Left ventricle myocardium inferior (tissue), 1 donor: ENCODE data around the gene KCNG2. TPM values are rescaled to one million over a fixed set of nuclear protein-coding genes. Genes with fewer than 3 reads are reported as not detected.

Experiments used
- DNase-seq: peaks from one replicate; pipeline ENCODE4 v3.0.0-alpha.2; 2020
- H3K27ac ChIP-seq: fragments of 200-600 bp; replicated peaks from 2 replicates; pipeline ENCODE4 v1.8.0; 2021
- H3K27me3 ChIP-seq: fragments of 200-600 bp; 2 replicates; pipeline ENCODE4 v1.8.0; 2021; ENCODE audit warnings: low read depth
- H3K36me3 ChIP-seq: fragments of 200-600 bp; 2 replicates; pipeline ENCODE4 v1.8.0; 2021
- H3K4me1 ChIP-seq: fragments of 200-600 bp; 2 replicates; pipeline ENCODE4 v1.8.0; 2021
- H3K4me3 ChIP-seq: fragments of 200-600 bp; 2 replicates; pipeline ENCODE4 v1.8.0; 2021; ENCODE audit warnings: mild to moderate bottlenecking, moderate library complexity
- H3K9me3 ChIP-seq: fragments of 200-600 bp; replicated peaks from 2 replicates; pipeline ENCODE4 v1.8.0; 2021
- intact Hi-C: fragments of 100-400 bp; cut with micrococcal nuclease; formaldehyde crosslinking; loops from one replicate; pipeline ENCODE4 v1.11.0; 2022
- total RNA-seq: library from RNA; stranded (reverse); fragmentation: NEBNext Ultra II Directional; extraction: Animal tissue kit (Norgen Biotek cat#: 25700); gene quantifications from one replicate; pipeline ENCODE4 v1.2.1, GENCODE V29; 2021
- TF ChIP-seq, protein P1 (sequence below): fragments of 200-600 bp; IDR thresholded peaks from 2 replicates; pipeline ENCODE4 v1.8.0; 2021; ENCODE audit warnings: antibody characterized with exemption, mild to moderate bottlenecking, borderline replicate concordance
- donor health status: DM: no; HTN: yes; CAD: no; lungs with severe emphysema.

Gene KCNG2
- total RNA-seq, 1 donor from 2014 or later: not detected

DNA sequence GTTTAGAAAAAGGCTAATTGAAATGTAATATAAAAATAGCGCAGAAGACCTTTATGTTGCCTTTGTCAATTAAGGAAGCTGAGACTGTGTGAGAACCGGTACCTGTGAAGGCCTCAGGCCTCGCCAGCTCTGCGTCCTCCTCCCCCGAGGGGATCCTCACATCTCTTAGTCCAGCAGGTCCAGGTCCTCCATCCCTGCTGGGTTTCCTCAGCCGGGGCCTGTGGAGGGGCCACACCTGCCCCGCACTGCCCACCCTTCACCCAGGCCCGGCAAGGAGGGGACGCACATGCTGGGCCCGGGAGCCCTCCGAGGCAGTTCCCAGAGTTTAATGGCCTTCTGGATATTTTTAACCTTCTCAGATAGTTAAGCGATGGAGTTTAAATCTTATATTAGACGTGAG is 3.5 kb downstream of the KCNG2 start:
- no peak overlapping the region for H3K4me3 ChIP-seq
- H3K9me3 ChIP-seq: no peaks in the 10 kb centered on the region
- intact Hi-C loops: no loop called here
- H3K4me1 ChIP-seq: peaks cover 24% of the 10 kb centered on the region
- no peak for DNase-seq
- TF ChIP-seq, protein P1, sequence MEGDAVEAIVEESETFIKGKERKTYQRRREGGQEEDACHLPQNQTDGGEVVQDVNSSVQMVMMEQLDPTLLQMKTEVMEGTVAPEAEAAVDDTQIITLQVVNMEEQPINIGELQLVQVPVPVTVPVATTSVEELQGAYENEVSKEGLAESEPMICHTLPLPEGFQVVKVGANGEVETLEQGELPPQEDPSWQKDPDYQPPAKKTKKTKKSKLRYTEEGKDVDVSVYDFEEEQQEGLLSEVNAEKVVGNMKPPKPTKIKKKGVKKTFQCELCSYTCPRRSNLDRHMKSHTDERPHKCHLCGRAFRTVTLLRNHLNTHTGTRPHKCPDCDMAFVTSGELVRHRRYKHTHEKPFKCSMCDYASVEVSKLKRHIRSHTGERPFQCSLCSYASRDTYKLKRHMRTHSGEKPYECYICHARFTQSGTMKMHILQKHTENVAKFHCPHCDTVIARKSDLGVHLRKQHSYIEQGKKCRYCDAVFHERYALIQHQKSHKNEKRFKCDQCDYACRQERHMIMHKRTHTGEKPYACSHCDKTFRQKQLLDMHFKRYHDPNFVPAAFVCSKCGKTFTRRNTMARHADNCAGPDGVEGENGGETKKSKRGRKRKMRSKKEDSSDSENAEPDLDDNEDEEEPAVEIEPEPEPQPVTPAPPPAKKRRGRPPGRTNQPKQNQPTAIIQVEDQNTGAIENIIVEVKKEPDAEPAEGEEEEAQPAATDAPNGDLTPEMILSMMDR: no peak
- H3K27ac ChIP-seq: no peak overlapping the region
- H3K27me3 ChIP-seq: peaks cover 77% of the 10 kb centered on the region
- H3K36me3 ChIP-seq: no peaks in the 10 kb centered on the region

- peaks cover 24% of the 10 kb centered on the region for H3K4me1 ChIP-seq
- H3K27ac ChIP-seq: no peak overlapping the region
- H3K27me3 ChIP-seq: peaks cover 73% of the 10 kb centered on the region
- intact Hi-C loops: no loop called here
- H3K9me3 ChIP-seq: no peaks in the 10 kb centered on the region
- H3K4me3 ChIP-seq: no peak overlapping the region
- TF ChIP-seq, protein P1: no peak
- H3K36me3 ChIP-seq: no peaks in the 10 kb centered on the region
- no peak for DNase-seq
These were observed 3.9 kb downstream of the KCNG2 start for GRCh38 chr18:79801641-79802040.

GRCh38 chr18:79802298-79802697 is 4.6 kb downstream of the KCNG2 start:
- TF ChIP-seq, protein P1: no peak
- intact Hi-C loops: no loop called here
- DNase-seq: no peak
- Histone ChIP-seq H3K4me1 (peaks cover 22% of the 10 kb centered on the region), H3K36me3 (no peaks in the 10 kb centered on the region), H3K9me3 (no peaks in the 10 kb centered on the region), H3K4me3 (no peak overlapping the region), H3K27ac (no peak overlapping the region), H3K27me3 (peaks cover 66% of the 10 kb centered on the region)

DNA sequence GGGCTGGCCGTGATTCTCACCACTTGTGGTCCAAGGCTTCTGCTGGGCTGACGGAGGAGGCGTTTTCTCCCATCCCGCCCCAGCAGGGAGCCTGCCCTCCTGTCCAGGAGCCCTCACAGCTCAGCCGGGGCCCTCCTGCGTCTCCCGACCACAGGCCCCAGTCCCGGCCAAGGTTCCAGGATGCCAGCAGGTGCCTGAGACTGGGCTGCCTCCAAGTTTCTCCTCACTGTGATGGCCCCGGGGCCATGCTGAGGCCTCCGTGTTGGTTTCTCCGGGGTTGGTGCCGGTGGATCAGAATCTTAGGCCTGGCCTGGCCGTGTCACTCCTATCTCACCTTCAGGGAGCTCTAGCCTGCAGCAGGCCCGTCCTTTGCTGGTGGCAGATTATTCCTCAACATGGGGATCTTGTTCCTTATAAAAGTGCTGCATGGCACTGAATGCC is 5.9 kb downstream of the KCNG2 start:
- H3K9me3 ChIP-seq: no peaks in the 10 kb centered on the region
- no peak overlapping the region for H3K27ac ChIP-seq
- H3K27me3 ChIP-seq: peaks cover 53% of the 10 kb centered on the region
- H3K4me1 ChIP-seq: peaks cover 8% of the 10 kb centered on the region
- TF ChIP-seq, protein P1: no peak
- DNase-seq: no peak
- H3K36me3 ChIP-seq: no peaks in the 10 kb centered on the region
- intact Hi-C loops: no loop called here
- no peak overlapping the region for H3K4me3 ChIP-seq

- intact Hi-C loops: no loop called here
- no peak overlapping the region for H3K27ac ChIP-seq
- no peaks in the 10 kb centered on the region for H3K36me3 ChIP-seq
- no peak for DNase-seq
- H3K4me1 ChIP-seq: peaks cover 2% of the 10 kb centered on the region
- H3K4me3 ChIP-seq: no peak overlapping the region
- peaks cover 47% of the 10 kb centered on the region for H3K27me3 ChIP-seq
- TF ChIP-seq, protein P1: no peak
- no peaks in the 10 kb centered on the region for H3K9me3 ChIP-seq
These were observed 6.5 kb downstream of the KCNG2 start for GRCh38 chr18:79804130-79804787.
